Fibroblast of pulmonary artery (primary cell): ENCODE results near the gene RASGRF1.
A peak's percentile ranks its signal among the peaks of the same experiment; 100 is the strongest.

ENCODE experiments used
- DNase-seq: peaks from one replicate; pipeline ENCODE4 v3.0.0-alpha.2; 2010; ENCODE audit warnings: low read depth
- H3K4me3 ChIP-seq: replicated peaks from 2 replicates; pipeline ENCODE4 v1.5.1; 2011; ENCODE audit warnings: low read depth, mild to moderate bottlenecking, control low read depth, low read length, moderate library complexity
- TF ChIP-seq, protein P1 (sequence below): IDR thresholded peaks from 2 replicates; pipeline ENCODE4 v1.5.1; 2011; ENCODE audit warnings: mild to moderate bottlenecking, control low read depth, low read length, inconsistent platforms; ENCODE audit errors: missing control alignments

Gene RASGRF1

DNA sequence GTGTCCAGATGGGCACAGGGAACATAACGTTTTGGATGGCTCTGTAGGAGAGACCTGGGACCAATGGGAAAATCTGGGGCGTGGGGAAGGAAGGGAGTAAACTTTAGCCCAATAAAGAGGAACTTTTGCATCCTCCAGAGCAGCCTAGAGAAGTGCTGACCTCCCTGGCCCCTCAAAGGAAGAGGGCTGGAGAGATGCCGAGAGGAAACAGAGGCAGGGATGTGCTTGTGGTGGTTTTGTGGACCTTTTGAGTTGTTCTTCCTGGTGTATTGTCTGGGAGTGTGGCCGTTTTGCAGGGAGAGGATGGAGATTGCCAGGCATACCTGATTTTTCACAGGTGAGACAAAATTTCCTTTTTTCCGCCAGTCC lies 155.9 kb downstream of the RASGRF1 start:
- no peak overlapping the region for H3K4me3 ChIP-seq
- TF ChIP-seq, protein P1, sequence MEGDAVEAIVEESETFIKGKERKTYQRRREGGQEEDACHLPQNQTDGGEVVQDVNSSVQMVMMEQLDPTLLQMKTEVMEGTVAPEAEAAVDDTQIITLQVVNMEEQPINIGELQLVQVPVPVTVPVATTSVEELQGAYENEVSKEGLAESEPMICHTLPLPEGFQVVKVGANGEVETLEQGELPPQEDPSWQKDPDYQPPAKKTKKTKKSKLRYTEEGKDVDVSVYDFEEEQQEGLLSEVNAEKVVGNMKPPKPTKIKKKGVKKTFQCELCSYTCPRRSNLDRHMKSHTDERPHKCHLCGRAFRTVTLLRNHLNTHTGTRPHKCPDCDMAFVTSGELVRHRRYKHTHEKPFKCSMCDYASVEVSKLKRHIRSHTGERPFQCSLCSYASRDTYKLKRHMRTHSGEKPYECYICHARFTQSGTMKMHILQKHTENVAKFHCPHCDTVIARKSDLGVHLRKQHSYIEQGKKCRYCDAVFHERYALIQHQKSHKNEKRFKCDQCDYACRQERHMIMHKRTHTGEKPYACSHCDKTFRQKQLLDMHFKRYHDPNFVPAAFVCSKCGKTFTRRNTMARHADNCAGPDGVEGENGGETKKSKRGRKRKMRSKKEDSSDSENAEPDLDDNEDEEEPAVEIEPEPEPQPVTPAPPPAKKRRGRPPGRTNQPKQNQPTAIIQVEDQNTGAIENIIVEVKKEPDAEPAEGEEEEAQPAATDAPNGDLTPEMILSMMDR = no peak
- no peak for DNase-seq

DNA sequence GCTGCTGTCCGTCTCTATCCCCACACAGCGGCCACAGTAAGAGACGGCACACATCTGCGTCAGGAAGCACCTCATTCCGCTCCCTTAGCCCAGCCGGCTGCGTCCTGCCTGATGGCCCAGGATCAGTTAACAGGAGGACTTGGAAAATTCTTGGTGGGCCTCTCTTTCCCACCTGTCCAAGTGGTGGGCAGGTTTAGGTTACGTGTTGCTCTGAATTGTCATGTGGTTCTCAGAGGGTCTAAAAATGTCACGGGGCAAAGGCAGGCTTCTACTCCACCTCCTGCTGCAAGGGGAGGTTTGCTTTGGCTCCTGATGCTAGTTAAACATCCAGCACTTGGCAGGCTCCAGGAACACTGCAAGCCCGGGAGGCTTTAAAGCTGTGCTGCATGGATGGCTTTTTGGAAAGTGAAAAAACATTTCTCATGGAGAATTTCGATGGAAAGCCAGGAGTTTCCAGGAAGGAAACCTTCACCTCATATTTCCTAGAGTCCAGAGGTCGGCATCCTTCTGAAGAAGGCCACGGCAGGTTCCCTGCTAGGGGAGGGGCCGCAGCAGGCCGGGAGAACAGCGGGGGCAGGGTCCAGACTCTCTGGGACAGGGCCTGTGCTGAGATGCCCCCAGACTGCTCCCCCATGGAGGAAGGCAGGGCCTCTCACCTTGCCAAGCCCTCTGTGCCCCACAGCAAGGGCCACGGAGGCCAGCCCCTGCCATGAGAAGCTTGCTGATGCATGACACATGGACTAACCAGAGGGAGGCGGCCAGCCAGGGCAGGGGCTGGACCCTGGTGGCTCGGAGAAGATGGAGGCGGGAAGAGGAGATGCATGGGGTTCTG lies 156.5 kb downstream of the RASGRF1 start:
- no peak overlapping the region for H3K4me3 ChIP-seq
- DNase-seq = peak; percentile 28
- TF ChIP-seq, protein P1 = no peak

DNA sequence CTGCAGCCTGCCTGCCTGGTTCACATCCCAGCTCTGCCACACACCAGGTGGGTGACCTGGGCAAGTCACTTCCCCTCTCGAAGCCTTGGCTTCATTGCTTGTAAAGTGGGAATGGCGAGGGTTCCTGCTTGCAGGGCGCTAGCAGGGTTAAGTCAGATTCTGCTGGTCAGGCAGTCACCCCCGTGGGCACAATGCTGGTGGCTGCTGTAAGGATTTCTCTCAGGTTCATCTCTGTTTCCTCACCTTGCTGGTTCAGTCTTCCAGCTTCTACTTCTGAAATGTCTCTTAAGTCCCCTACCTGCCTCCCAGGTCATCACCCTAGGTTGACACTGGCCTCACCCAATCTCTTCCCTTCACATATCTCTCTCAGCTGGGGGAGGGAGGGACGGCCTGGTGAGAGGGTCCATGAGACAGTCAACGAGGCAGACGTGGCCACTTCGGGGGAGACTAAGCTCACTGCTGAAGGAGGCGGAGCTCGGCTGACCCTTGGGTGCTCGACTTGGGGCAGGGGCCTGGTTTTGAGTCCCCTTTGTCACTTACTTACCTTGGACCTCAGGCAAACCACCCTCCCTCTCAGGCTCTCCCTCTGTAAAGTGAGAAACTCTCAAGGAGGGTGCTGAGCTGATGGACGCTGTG lies 157.3 kb downstream of the RASGRF1 start:
- no peak overlapping the region for H3K4me3 ChIP-seq
- no peak for DNase-seq
- TF ChIP-seq, protein P1 = no peak

DNA sequence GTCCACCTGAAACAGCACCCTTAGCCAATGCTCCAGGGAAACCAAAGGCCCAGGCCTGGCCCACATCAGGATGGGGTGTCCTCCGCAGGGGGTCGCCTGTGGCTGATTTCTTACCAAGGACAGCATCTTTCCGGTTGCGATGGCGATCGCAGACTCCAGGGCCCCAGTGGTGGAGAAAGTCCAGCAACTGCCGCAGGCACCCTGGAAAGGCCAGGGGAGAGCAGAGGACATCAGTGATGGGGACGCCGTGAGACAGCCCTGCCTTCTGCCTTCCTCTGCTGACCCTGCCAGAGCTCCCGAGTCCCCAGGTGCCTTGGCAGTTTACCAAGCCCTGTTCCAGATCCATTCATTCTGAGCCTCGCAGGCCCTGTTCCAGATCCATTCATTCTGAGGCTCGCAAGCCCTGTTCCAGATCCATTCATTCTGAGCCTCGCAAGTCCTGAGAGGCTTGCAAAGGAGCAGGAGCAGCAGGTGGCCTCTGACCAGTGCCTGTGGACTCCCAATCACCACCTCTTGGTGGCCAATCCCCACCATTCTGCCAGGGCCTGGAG lies 158.2 kb downstream of the RASGRF1 start:
- TF ChIP-seq, protein P1 = no peak
- no peak for DNase-seq
- H3K4me3 ChIP-seq = no peak overlapping the region

DNA sequence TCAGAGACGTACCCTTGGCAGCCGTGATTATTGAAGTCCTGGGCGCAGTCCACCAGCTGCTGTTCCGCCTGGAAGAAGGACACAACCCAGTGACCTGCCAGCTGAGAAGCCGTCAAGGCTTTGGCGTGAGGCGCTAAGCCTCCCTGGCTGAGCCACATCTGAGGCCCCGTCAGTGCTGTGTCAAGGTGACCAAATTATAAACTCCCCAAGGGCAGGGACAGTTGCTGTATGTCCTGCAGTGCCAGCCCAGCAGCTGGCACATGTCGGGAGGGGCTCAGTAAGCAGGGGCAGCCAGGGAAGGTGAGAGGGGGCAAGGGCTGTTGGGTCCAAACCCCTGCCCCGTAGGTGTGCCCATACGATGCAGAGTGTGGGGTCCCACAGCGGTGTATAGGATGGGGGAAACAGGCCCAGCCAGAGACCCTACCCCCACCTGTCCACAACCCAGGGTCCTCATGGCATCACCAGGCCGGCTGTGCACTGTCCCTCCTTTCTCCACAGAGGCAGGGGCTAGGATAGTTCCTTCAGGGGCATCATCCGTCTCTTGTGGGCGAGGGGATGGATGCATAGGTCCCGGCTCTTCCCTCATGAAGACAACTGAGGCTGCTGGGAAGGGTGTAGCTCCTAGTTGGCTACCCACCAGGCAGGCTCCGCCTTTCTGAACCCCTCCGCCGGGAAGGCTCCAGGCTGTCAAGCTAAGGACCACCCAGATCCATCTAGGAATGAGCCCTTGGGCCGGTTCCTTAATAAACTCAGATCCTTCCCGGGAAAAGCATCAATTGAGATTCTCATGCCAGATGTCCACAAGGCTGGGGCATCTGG lies 158.9 kb downstream of the RASGRF1 start:
- no peak for DNase-seq
- H3K4me3 ChIP-seq = no peak overlapping the region
- TF ChIP-seq, protein P1 = no peak

DNA sequence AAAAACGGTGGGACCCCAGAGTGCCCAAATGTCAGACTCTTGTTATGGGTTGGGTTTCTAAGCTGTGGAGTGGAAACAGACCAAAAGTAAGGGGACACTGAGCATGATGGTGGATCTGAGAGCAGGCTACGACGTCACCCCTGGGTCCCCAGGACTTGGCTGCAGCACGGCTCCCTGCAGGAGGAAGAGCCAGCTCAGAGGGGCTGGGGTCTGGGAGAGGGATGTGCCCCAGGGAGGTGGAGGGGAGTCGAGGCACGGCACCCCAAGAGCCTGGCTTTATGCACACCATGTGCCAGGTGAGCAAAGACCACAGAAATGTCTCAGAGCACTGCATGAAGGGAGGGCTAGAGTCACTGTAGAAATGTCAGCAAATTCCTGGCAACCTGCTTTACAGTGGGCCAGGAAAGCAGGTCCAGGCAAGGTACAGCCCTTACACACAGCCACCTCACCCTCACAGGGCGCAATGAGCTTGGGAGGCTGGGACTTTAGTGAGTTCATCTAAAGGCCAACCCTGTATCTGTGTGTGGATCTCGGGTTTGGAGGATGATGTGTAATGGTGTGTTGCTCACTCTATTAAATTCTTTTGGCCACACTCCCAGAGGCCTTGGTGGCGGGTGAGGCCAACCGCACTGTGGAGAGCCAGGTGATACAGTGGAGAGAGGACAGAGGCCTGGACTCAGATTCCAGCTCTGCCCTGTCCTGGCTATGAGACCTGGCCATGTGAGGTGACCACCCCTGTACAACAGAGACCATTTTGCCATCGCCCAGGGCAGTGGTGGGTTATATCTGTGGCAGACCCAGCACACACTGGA lies 159.8 kb downstream of the RASGRF1 start:
- H3K4me3 ChIP-seq = no peak overlapping the region
- TF ChIP-seq, protein P1 = no peak
- peak; percentile 74 for DNase-seq
